Esophagus squamous epithelium (tissue), 4 donors: Measurements from ENCODE around the gene CLDN6.

Experiments
- CTCF ChIP-seq, 6 experiments: fragments of 450-650 bp in 4 of 6; fragments of 200-600 bp in 2 of 6; sonication (generic) in 2 of 6; IDR thresholded peaks; one replicate each; pipeline ENCODE4 v1.5.1; 2016 to 2019; ENCODE audit warnings: antibody characterized with exemption in 6 of 6, mild to moderate bottlenecking in 4 of 6, moderate library complexity in 4 of 6
- POLR2A ChIP-seq, 4 donors: fragments of 450-650 bp; IDR thresholded peaks; one replicate each; pipeline ENCODE4 v1.6.1; 2017; ENCODE audit warnings: antibody characterized with exemption in 4 of 4, mild to moderate bottlenecking in 4 of 4, moderate library complexity in 3 of 4

- TF ChIP-seq POLR2A (IDR thresholded peaks at IDR 0.05) (no peak), CTCF (IDR thresholded peaks at IDR 0.05) (no peak)
Observed at GRCh38 chr16:3015865-3016521, 2.0 kb downstream of the CLDN6 start.
